ENCODE measurements around the gene MTHFD2L. TPM values are rescaled to one million over a fixed set of nuclear protein-coding genes. Genes with fewer than 3 reads are reported as not detected.

Gene MTHFD2L
- total RNA-seq, 2 experiments from 2014 or later, result 7.3 to 8.1 TPM

DNA sequence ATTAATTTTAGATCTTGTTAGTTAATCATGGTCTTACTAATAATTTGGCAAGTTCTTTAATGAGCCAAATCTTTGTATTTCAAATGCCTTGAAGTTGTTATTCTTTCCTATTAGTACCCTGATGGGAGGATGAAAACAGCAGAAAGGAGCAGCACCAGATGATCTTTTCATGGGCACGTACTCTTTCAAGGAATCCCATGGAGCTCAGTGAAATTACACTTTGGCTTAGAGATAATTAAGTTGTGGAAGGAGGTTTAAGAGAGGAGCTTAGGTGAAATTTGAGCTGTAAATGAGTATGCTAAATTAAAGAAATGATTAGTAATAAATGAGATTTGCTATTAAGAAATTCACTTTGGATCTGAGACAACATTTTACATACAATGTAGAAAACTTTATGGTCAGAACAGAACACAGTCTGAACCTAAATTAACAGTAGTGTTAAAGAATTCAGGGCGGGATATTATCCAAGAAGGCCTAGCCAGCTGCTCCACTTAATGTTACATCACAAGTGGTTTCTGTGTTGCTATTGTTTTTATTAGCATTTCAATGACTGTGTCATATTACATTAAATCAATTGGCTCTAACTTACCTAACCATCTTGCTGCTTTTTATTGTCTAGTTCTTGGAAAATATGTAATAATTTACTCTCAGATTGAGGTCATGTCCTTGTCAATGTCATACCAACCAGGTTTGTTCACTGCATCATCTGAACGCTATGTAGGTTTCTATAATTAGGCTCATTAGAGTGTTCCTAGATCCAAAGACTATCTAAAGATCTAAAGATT, 3.9 kb downstream of the MTHFD2L start:
- Mint-ChIP-seq H3K36me3 (ENCODE audit: low read depth) (peaks cover 39% of the 10 kb centered on the region), H3K27ac (no peak overlapping the region), H3K4me1 (ENCODE audit: low read depth) (peaks cover 23% of the 10 kb centered on the region), H3K4me3 (no peak overlapping the region), H3K9me3 (no peaks in the 10 kb centered on the region), H3K27me3 (no peaks in the 10 kb centered on the region)
- DNase-seq (no peak), ATAC-seq (no peak)
- POLR2A ChIA-PET, result no interaction called here
- CTCF ChIA-PET, result interaction anchor here (1.5 kb wide), 1 partner anchor 9 kb away, joined by 4 read pairs; no protein-coding TSS in a partner anchor
- intact Hi-C loops (cut with micrococcal nuclease), result no loop called here
- TF ChIP-seq, protein P1, sequence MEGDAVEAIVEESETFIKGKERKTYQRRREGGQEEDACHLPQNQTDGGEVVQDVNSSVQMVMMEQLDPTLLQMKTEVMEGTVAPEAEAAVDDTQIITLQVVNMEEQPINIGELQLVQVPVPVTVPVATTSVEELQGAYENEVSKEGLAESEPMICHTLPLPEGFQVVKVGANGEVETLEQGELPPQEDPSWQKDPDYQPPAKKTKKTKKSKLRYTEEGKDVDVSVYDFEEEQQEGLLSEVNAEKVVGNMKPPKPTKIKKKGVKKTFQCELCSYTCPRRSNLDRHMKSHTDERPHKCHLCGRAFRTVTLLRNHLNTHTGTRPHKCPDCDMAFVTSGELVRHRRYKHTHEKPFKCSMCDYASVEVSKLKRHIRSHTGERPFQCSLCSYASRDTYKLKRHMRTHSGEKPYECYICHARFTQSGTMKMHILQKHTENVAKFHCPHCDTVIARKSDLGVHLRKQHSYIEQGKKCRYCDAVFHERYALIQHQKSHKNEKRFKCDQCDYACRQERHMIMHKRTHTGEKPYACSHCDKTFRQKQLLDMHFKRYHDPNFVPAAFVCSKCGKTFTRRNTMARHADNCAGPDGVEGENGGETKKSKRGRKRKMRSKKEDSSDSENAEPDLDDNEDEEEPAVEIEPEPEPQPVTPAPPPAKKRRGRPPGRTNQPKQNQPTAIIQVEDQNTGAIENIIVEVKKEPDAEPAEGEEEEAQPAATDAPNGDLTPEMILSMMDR (IDR thresholded peaks at IDR 0.05), result no peak

DNA sequence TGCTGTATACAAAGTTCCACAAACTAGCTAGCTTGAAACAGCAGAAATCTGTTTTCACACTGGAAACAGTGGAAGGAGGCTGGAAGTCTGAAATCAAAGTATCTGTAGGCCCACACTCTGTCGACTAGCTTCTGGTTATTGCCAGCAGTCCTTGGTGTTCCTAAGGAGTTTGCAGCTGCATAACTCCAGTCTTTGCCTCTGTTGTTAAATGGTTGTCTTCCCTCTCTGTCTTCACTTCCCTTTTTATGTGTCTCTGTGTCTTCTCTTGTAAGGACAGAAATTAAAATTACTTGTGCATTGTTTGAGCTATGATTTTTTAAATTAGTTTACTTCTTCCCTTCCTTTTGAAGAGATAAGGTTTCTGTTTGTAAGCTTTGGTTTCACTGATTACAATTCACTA, 8.2 kb downstream of the MTHFD2L start:
- ChIA-PET CTCF (interaction anchor here (1.2 to 1.4 kb wide), 2 partner anchors 11 to 62 kb away, joined by 3 to 4 read pairs; no protein-coding TSS in a partner anchor), POLR2A (interaction anchor here (0.8 to 0.9 kb wide), 3 partner anchors 12 to 19 kb away, joined by 3 to 4 read pairs (median 3); no protein-coding TSS in a partner anchor)
- TF ChIP-seq, protein P1 (IDR thresholded peaks at IDR 0.05), result no peak
- peaks cover 26% of the 10 kb centered on the region for H3K4me1 Mint-ChIP-seq (ENCODE audit: low read depth)
- no peak overlapping the region for H3K4me3 Mint-ChIP-seq
- no peak for ATAC-seq
- no peaks in the 10 kb centered on the region for H3K9me3 Mint-ChIP-seq
- no peak for DNase-seq
- no peaks in the 10 kb centered on the region for H3K27me3 Mint-ChIP-seq
- intact Hi-C loops (cut with micrococcal nuclease), result no loop called here
- H3K27ac Mint-ChIP-seq, result no peak overlapping the region
- peaks cover 30% of the 10 kb centered on the region for H3K36me3 Mint-ChIP-seq (ENCODE audit: low read depth)

DNA sequence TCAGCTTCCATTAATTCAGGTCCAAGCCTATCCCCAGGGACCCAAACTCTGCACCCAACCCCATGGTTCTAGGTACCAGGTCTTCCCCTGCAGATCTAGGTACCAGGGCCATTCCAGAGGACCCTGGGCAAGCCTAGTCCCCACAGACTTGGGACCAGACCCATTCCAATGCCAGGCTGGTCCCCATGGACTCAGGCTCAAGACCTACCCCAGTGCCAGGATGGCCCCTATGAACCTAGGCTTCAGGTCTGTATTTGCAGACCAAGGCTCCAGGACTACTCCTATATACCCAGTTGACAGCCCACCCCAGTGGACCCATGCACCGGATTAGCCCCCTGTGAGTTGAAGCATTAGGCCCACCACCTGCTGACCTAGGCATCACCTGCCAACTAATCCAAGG, 8.9 kb downstream of the MTHFD2L start:
- Mint-ChIP-seq H3K9me3 (no peaks in the 10 kb centered on the region), H3K36me3 (ENCODE audit: low read depth) (peaks cover 23% of the 10 kb centered on the region), H3K27ac (no peak overlapping the region), H3K4me3 (no peak overlapping the region), H3K27me3 (no peaks in the 10 kb centered on the region), H3K4me1 (ENCODE audit: low read depth) (peaks cover 21% of the 10 kb centered on the region)
- POLR2A ChIA-PET, result interaction anchor here (0.9 to 1.0 kb wide), 3 partner anchors 8 to 88 kb away, joined by 3 read pairs; no protein-coding TSS in a partner anchor
- no peak for DNase-seq
- TF ChIP-seq, protein P1 (IDR thresholded peaks at IDR 0.05), result no peak
- no peak for ATAC-seq
- CTCF ChIA-PET, result interaction anchor here (1.2 kb wide), 1 partner anchor 10 kb away, joined by 4 read pairs; no protein-coding TSS in a partner anchor
- intact Hi-C loops (cut with micrococcal nuclease), result no loop called here

DNA sequence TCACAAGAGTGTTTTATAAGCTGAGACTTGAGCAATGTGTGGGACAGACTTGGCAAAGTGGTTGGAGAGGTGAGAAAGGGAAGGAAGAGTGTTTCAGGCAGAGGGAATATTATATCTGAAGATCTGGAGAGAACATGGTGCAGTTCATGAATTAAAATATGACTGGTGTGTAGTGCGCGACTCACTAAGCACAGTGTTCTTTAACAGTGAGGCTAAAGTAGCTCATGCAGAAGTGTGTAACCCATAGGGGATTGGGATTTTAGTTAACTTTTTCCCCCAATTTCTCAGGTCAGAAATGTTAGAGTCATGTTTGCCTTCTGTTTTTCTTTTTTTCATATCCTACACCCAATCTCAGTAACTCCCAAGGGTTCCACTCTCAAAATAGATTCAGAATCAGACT, 9.7 kb downstream of the MTHFD2L start:
- POLR2A ChIA-PET, result interaction anchor here (1.0 kb wide), 1 partner anchor 9 kb away, joined by 3 read pairs; no protein-coding TSS in a partner anchor
- CTCF ChIA-PET, result no interaction called here

More for the DNA sequence above, 9.7 kb downstream of the MTHFD2L start:
- Mint-ChIP-seq H3K27me3 (no peaks in the 10 kb centered on the region), H3K36me3 (ENCODE audit: low read depth) (peaks cover 19% of the 10 kb centered on the region), H3K27ac (no peak overlapping the region), H3K9me3 (no peaks in the 10 kb centered on the region), H3K4me3 (no peak overlapping the region), H3K4me1 (ENCODE audit: low read depth) (peaks cover 17% of the 10 kb centered on the region)
- ATAC-seq, result no peak
- intact Hi-C loops (cut with micrococcal nuclease), result no loop called here
- no peak for DNase-seq
- TF ChIP-seq, protein P1 (IDR thresholded peaks at IDR 0.05), result no peak
